ENCODE data around the gene DFFB.
A peak's percentile ranks its signal among the peaks of the same experiment; 100 is the strongest.

- peak; percentile 58 for TF ChIP-seq CTCF (conservative IDR thresholded peaks at IDR 0.05)
- peak; percentile 67 for TF ChIP-seq ZFX (IDR thresholded peaks at IDR 0.05)
These were observed at the start of gene DFFB, which contains the start of gene CEP104 for GRCh38 chr1:3856923-3857790.

Data from C4-2B (cell line).